ENCODE results near the gene TNFRSF17.

TNFRSF17 gene

DNA sequence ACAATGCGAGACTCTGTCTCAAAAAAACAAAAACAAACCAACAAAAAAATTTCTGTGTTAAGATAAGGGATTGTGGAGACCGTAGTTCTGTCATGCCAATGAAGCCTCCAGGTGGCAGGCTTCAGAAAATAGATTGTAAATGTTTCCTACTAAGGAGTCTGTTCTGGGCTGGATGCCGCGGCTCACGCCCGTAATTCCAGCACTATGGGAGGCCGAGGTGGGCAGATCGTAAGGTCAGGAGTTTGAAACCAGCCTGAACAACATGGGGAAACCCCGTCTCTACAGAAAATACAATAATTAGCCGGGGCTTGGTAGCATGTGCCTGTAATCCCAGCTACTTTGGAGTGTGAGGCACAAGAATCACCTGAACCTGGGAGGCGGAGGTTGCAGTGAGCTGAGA is 7.1 kb downstream of the TNFRSF17 start:
- no peak for DNase-seq

GRCh38 chr16:11973070-11973469 is 8.1 kb downstream of the TNFRSF17 start:
- DNase-seq = no peak

DNA sequence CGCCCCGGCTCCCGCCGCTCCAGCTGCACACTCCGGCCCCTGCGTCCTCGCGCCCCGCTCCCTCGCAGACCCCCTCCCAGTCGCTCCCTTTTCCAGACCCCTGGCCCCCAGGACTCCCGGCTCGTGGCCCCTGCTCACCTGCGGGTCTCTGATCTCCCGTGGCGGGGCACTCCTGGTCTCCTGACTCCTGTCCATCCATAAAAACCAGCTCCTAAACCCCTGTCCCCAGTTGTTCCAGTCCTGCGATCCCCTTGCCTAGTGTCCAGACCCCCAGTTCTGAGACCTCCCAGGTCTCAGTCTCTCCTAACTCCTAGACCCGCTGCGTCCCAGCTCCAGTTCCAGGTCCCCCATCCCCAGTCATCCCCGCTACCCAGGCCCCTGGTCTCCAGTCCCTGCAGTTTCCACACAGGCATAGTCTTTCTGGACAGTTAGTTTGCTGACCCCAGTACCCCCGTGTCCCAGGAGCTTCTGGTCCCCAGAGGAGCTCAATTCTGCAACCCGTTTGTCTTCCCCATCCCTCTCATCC is 11.9 kb downstream of the TNFRSF17 start:
- DNase-seq = no peak

DNA sequence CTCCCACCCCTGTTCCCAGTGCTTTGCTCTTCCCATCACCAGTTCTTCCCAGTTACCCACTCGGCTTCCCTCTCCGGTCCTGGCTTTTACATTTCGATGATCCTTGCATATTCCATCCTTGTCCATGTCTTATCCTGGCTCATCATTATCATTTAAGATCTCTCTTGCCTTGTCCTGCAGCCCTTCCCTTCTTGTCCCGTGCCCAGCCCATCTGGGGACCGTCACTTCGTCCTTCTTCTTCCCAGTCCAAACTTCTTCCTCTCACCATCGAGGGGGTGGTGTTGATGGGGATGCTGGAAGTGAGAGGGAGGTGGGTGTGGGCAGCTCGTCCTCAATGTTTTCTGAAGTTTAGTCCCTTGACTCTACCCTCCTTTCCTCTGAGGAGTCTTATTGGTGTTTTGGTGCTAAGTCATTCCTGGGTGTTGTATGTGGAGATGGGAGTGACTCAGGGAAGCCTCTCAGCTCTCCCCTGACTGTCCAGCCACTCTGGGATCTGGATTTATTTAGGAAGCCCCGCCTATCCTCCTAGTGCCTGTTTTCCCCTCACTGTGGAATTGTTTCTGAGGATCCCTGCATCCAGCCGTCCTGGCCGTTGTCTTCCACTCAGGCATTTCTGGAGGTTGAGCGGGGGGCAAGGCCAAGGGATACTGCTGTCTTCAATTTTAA is 12.5 kb downstream of the TNFRSF17 start:
- DNase-seq = no peak

- no peak for DNase-seq
Measured at GRCh38 chr16:11978080-11978479, 13.1 kb downstream of the TNFRSF17 start.

- no peak for DNase-seq
Measured at GRCh38 chr16:11979013-11979672, 14.1 kb downstream of the TNFRSF17 start.

- DNase-seq = no peak
Measured at GRCh38 chr16:11980136-11980844, 15.3 kb downstream of the TNFRSF17 start.

- no peak for DNase-seq
Measured at GRCh38 chr16:11985250-11985649, 20.2 kb downstream of the TNFRSF17 start.

DNA sequence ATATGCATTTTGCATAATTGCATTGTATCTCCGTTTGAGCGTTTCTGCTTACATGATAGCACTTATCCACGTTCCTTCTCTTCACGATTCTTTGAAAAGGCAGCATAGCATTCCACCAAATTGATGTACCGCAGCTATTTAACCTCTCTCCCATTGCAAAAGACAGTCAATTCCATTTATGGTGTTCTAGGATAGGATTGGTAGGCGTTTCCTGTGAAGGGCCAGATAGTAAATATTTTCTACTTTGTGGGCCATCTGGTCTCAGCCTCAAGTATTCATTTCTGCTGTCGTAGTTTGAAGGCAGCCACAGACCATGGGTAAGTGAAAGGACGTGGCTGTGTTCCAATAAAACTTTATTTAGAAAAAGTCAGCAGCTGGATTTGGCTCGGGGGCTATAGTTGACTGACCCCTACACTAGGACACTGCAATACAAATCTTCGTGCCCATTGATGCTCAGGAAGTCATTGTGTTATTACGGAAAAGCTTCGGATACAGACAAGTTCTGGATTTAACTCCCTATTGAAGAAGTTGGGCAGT is 21.6 kb downstream of the TNFRSF17 start:
- DNase-seq = no peak

GRCh38 chr16:11988258-11988978 is 23.4 kb downstream of the TNFRSF17 start:
- no peak for DNase-seq

DNA sequence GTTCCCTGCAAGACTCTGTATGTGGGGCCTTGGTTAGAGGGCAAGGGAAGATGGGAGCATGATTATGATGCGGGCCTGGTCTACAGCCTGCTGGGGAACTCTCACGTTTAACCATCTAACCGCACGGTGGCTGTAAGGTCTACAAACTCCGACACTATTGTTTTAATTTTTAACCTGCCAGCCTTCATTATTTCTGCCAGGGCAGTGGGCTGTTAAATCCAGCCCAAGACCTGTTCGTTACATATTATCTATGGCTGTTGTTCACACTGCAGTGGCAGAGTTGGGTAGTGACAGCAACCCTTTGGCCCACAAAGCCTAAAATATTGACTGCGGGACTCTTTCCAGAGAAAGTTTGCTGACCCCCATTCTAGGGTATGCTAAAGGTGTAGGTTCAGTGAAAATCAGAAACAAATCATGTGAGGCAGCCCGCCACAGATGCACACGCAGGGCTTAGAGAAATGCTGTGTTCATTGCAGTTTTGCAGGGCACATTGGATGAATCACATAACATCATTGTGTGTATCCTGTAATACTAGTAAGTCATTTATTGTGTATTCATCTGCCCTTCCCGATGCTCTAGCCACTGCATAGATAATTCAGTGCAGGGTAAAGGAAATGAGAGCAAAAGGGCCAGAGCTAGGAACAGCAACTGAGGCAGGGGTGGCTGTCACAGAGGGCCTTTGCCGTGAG is 25.8 kb downstream of the TNFRSF17 start:
- DNase-seq = no peak

GRCh38 chr16:11992008-11992584 is 27.1 kb downstream of the TNFRSF17 start:
- no peak for DNase-seq

DNA sequence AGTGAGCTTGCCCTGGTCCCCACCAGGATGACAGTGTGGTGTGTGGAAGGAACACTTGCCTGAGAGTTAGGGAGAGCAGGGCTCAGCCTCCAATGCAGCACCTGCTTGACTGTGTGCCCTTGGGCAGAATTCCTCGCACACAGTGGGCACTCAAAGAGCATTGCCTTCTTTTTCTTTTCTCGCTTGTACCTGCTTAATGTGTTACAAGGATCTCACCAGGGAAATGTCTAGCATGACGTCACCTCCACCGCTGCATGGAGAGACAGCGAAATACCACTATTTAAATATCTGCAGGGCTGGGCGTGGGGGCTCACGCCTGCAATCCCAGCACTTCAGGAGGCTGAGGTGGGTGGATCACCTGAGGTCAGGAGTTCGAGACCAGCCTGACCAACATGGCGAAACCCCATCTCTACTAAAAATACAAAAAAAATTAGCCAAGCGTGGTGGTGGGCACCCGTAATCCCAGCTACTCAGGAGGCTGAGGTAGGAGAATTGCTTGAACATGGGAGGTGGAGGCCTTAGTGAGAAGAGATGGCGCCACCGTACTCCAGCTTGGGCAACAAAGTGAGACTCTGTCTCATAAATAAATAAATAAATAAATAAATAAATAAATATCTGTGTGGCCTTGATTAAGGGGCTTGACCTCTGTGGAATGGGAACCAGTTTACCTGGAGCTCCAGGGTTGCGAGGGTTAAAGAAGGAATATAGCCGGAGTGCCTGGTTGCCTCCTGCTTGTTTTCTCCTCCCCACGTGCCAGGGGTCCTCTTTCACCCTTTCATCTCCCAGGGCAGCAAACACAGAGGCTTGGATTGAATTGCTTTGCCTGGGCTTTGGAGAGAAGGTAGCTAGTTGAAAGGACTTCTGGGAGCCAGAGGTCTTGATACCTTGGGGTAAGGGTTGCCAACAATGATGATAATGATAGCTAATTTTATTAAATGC is 27.8 kb downstream of the TNFRSF17 start:
- no peak for DNase-seq

- no peak for DNase-seq
Measured at GRCh38 chr16:11994143-11995119, 29.4 kb downstream of the TNFRSF17 start.

DNA sequence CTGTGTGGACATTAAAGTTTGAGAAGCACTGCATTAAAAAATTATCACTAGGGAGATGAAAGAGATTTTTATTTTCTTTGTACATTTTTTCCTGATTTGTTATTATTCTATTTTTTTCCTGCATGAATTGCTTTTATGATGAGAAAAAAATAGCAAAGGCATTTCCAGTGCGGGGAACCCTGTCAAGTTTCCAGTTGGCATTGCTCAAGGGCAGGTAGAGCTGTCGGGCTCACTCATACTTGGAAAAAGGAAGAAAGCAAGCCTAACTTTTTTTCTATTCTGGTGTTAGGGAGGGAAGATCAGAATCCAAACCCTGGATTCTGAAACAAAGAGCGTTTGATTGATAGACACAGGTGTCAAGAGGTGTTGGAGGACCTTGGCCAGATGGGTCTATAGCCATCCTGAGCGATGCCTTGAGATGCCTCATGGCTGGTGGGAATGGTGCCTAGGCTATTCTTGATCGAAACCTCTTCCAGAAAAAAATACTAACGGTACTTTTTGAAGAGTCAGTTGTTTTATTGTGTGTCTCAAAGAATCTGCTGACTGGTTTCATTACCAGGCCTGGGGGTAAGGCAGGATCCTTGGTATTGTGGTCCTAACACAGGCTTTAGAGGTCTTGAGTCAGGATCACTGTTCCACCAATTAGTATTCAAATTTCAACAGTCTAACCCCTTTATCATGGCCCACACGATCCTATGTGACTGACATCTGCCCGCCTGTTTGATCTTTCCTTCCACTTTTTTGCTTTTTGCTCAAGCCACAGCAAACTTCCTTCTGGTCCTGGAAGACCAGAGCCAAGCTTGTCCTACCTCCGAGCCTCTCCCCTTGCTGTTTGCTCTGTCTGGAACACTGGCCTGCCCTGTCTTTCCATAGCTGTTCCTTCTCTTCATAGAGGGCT is 31.7 kb downstream of the TNFRSF17 start:
- DNase-seq = no peak

DNA sequence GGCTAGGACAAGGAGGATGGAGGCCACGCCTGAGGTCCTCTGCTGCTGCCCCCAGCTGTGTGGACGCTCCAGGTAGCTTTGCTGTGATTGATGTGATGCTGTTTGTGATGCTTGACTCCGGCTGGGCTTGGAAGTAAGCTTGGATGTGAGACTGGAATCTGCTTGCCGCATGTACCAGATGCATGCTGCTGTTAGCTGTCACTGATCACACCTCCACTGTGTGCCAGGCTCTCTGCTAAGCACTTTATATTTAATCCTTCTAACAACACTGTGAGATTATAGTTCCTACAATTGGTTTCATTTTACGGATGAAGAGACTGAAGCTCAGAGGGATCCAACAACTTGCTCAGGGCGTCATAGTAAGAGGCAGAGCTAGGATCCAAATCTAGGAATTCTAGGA is 35.0 kb downstream of the TNFRSF17 start:
- DNase-seq = no peak

DNA sequence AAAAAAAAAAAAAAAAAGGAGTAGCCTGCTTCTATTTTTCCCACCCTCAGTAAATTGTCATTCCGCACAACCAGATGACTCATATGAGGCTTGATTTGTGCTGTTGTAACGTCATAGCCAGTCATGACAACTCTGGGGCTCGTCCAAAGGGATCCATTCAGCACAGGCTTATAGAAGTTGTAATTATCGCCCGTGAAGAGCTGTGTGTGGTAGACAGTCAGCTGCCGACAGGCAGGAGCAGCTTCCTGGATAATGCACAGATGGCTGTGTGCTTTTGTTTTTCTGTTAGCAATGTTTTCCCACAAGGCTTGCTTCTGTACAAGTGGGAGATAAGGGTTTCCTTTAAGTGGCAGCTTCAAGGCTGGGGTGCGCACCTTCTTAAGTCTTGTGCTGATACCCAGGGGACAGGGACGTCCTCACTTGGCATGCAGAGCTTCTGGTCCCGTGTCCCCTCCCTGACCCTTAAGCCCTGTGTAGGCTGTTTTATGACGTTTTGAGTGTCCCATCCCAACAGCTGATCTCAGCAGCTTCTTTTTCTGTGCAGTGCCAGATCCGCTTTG is 37.5 kb downstream of the TNFRSF17 start:
- no peak for DNase-seq

- DNase-seq = no peak
Measured at GRCh38 chr16:12006637-12007036, 41.6 kb downstream of the TNFRSF17 start.
